ENCODE results near the gene PNLIPRP1. TPM values are rescaled to one million over a fixed set of nuclear protein-coding genes. Genes with fewer than 3 reads are reported as not detected.

Gene PNLIPRP1
- total RNA-seq, 1 experiment from 2014 or later, result not detected

DNA sequence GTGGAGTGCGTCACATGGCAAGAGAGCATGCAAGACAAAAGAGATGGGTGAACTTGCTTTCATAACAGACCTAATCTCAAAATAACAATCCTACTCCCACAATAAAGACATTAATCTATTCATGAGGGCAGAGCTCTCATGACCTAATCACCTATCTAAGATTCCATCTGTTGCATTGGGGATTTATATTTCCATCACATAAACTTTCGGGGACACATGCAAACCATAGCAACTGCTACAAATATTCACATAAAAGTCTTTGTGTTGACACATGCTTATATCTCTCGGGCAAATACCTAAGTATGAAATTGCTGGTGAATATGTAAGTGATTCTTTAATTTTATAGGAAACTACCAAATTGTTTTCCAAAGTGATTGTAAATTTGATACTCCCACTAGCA lies 16.0 kb upstream of the PNLIPRP1 start:
- DNase-seq, result no peak
- no TSS peak for BruUV-seq (replicated peaks)
- Mint-ChIP-seq H3K4me1 (ENCODE audit: low read depth, unreplicated experiment) (no peaks in the 10 kb centered on the region), H3K4me3 (ENCODE audit: low read depth, unreplicated experiment) (no peak overlapping the region), H3K9me3 (ENCODE audit: low read depth, unreplicated experiment) (no peaks in the 10 kb centered on the region), H3K27me3 (ENCODE audit: unreplicated experiment) (no peaks in the 10 kb centered on the region), H3K36me3 (ENCODE audit: insufficient read depth, unreplicated experiment) (no peaks in the 10 kb centered on the region), H3K27ac (ENCODE audit: unreplicated experiment) (no peak overlapping the region)
- TF ChIP-seq, protein P1, sequence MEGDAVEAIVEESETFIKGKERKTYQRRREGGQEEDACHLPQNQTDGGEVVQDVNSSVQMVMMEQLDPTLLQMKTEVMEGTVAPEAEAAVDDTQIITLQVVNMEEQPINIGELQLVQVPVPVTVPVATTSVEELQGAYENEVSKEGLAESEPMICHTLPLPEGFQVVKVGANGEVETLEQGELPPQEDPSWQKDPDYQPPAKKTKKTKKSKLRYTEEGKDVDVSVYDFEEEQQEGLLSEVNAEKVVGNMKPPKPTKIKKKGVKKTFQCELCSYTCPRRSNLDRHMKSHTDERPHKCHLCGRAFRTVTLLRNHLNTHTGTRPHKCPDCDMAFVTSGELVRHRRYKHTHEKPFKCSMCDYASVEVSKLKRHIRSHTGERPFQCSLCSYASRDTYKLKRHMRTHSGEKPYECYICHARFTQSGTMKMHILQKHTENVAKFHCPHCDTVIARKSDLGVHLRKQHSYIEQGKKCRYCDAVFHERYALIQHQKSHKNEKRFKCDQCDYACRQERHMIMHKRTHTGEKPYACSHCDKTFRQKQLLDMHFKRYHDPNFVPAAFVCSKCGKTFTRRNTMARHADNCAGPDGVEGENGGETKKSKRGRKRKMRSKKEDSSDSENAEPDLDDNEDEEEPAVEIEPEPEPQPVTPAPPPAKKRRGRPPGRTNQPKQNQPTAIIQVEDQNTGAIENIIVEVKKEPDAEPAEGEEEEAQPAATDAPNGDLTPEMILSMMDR (IDR thresholded peaks at IDR 0.05; ENCODE audit: unreplicated experiment), result no peak
- intact Hi-C loops (cut with micrococcal nuclease; ENCODE audit: unreplicated experiment), result no loop called here
- CTCF ChIA-PET, result no interaction called here

DNA sequence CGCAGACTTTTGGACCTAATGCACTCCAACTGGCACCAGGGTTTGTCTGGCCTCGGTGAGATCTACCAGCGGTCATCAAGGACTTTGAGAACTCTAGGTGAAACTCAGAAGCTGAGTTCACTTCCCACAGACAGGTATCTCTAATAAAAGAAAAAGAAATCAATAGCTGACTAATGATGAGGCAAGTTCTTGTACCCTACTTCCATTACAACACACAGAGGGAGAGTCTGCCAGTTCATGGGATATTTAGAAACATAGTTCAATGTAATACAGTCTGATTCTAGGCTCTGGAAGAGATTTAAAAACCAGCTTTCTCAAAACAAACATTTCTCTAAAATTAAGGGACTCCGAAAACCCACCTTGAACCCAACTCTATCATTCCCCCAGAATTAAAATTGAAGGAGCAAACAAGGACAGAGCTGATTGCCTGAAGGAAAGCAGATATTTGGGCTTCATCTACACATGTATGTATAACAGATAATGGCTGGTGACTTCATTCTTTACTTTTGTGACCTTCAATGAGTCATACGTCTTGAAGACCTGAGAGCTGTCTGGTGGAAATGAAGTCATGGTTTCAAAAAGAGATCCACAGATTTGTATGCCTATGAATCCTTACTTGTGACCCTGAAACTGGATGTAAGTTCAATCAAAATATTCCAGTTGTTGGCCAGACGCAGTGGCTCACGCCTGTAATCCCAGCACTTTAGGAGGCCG lies 2.7 kb upstream of the PNLIPRP1 start:
- intact Hi-C loops (cut with micrococcal nuclease; ENCODE audit: unreplicated experiment), result no loop called here
- H3K4me3 Mint-ChIP-seq (ENCODE audit: low read depth, unreplicated experiment), result no peak overlapping the region
- no peak for DNase-seq
- H3K27me3 Mint-ChIP-seq (ENCODE audit: unreplicated experiment), result no peaks in the 10 kb centered on the region
- CTCF ChIA-PET, result no interaction called here
- peaks cover 4% of the 10 kb centered on the region for H3K9me3 Mint-ChIP-seq (ENCODE audit: low read depth, unreplicated experiment)
- no peak overlapping the region for H3K27ac Mint-ChIP-seq (ENCODE audit: unreplicated experiment)
- TF ChIP-seq, protein P1 (IDR thresholded peaks at IDR 0.05; ENCODE audit: unreplicated experiment), result no peak
- H3K36me3 Mint-ChIP-seq (ENCODE audit: insufficient read depth, unreplicated experiment), result no peaks in the 10 kb centered on the region
- no peaks in the 10 kb centered on the region for H3K4me1 Mint-ChIP-seq (ENCODE audit: low read depth, unreplicated experiment)
- BruUV-seq (replicated peaks), result no TSS peak

DNA sequence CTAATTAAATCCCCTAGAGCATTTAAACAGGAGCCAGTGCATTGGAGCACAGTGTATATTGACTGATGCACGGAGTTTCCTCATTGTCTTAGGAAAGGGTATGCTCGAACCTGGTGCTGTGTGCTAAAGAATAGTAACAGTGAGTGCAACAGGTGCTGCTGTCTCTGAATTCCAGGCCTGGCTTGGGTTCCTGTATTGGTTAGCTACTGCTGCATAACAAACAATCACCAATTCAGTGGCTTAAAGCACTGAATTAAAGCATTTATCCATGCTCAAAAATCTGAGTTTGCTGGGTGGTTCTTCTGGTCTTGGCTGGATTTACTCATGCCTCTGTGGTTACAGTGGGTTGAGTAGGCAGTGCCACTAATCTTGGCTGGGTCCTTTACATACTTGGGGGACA lies 1.8 kb upstream of the PNLIPRP1 start:
- Mint-ChIP-seq H3K27me3 (ENCODE audit: unreplicated experiment) (no peaks in the 10 kb centered on the region), H3K4me1 (ENCODE audit: low read depth, unreplicated experiment) (no peaks in the 10 kb centered on the region), H3K27ac (ENCODE audit: unreplicated experiment) (no peak overlapping the region), H3K4me3 (ENCODE audit: low read depth, unreplicated experiment) (no peak overlapping the region), H3K36me3 (ENCODE audit: insufficient read depth, unreplicated experiment) (no peaks in the 10 kb centered on the region), H3K9me3 (ENCODE audit: low read depth, unreplicated experiment) (peaks cover 4% of the 10 kb centered on the region)
- TF ChIP-seq, protein P1 (IDR thresholded peaks at IDR 0.05; ENCODE audit: unreplicated experiment), result no peak
- CTCF ChIA-PET, result no interaction called here
- DNase-seq, result no peak
- BruUV-seq (replicated peaks), result no TSS peak
- intact Hi-C loops (cut with micrococcal nuclease; ENCODE audit: unreplicated experiment), result no loop called here

DNA sequence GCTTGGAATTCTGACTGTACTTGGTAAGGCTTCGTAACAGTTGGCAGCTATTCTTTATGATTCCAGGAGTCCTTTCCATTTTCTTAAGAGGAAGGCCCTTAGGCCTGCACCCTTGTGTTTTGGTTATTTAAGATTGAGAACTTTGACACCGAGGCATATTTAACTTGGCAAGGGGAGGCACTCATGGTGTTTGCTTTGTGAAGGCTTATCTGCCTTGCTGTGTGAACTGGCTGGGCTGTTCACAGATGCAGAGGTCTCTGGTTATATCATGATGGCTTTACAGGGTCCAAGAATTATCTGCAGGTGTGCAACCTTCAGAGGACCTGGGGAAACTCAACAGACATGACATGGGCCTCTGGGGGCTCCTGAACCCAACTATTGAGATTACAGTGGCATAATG lies 833 bp upstream of the PNLIPRP1 start:
- CTCF ChIA-PET, result no interaction called here
- intact Hi-C loops (cut with micrococcal nuclease; ENCODE audit: unreplicated experiment), result no loop called here
- no peaks in the 10 kb centered on the region for H3K36me3 Mint-ChIP-seq (ENCODE audit: insufficient read depth, unreplicated experiment)
- no peak overlapping the region for H3K27ac Mint-ChIP-seq (ENCODE audit: unreplicated experiment)
- no peak overlapping the region for H3K4me3 Mint-ChIP-seq (ENCODE audit: low read depth, unreplicated experiment)
- no TSS peak for BruUV-seq (replicated peaks)
- no peaks in the 10 kb centered on the region for H3K27me3 Mint-ChIP-seq (ENCODE audit: unreplicated experiment)
- TF ChIP-seq, protein P1 (IDR thresholded peaks at IDR 0.05; ENCODE audit: unreplicated experiment), result no peak
- H3K9me3 Mint-ChIP-seq (ENCODE audit: low read depth, unreplicated experiment), result peaks cover 4% of the 10 kb centered on the region
- DNase-seq, result no peak
- H3K4me1 Mint-ChIP-seq (ENCODE audit: low read depth, unreplicated experiment), result no peaks in the 10 kb centered on the region

Data from Calu3 (cell line).